Embryonic facial prominence (tissue), 1 donor: ENCODE results near the gene CCT7.
"Not testable (repeated sequence)": the region's sequence is repeated elsewhere in the genome, so short reads cannot be mapped to it uniquely, and the experiment has no call there.

Experiments
- DNase-seq: peaks from one replicate; pipeline ENCODE4 v3.0.0-alpha.2; 2016; ENCODE audit errors: extremely low spot score

The CCT7 gene

DNA sequence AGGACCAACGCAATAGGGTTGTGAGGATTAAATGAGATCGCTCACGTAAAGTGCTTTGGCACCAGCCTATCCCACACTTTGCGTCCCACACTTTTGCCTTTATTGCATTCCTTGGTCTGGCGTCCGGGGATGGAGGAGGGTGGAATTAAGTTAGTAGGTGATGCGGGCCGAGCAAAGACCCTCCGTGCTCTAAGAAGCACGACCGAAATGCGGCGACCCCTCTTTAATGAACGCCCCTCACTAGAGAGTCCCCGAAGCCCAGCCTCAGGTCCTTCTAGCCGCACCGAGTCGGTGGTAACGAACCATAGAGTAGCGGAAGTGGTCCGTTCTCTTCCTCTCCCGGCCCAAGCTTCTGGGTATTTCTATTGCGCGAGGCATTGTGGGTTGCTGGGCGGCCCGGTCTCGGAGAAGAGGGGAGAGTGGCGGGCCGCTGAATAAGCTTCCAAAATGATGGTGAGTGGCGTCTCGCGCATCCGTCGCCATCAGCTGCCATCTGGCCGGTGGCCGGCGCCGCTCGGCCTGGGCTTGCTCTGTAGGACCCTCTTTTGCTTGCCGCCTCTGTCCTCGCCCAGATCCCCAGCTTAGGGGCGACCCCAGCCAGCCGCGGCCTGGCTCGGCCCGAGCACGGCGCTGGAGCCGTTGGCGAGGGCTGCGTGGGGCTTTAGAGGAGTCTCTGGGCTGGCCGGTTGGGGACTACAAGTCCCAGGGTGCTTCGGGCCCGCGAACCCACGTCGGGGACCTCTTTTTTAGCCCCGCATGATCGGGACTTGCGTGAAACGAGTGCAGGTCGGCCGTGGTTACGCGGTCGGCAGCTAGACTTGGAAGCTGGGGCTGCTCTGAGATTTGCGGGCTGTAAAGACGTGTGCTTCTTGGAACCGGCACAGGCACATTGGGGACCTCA, at the start of gene CCT7:
TSS of gene CCT7 (plus strand) at position 377 of the 901 bp plus-strand sequence. CDS start at position 448, 71 bp downstream.
- peak; percentile 89 for DNase-seq

DNA sequence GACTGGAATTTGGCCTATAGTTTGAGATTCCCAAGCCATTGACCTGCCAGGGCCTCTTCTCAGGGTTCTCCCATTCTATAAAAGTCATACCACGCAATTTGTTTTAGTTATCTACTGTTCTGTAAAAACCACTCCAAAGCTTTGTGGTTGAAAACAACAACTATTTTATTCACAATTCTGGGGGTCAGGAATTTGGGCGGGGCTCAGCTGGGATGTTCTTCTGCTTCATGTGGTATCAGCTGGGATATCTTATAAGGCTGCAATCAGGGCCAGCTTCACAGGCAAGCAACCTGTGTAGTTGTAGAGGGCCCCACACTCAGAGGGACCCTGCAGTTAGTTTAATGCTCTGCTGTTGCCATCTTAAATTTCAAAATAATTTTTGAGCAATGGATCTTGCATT, 48.1 kb upstream of the CCT7 start:
- no peak for DNase-seq

DNA sequence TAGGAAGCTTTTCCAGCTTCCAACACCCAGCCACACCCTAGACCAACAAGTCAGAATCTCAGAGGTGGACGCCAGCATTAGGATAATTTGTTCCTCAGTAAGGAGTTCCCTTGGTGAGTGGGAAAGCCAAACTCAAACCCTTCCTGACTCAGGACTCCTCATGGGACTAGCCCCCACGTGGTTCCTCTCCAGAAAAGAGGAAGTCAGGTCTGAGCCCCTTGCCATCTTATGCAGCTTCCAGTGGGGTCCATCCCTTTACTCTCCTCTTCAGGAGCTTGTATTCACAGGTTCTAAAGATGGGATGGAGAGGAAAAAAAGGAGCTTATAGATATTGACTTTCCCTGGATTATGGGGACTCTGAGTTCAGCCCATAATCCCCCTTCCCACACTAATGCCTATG, 46.6 kb upstream of the CCT7 start:
- no peak for DNase-seq

DNA sequence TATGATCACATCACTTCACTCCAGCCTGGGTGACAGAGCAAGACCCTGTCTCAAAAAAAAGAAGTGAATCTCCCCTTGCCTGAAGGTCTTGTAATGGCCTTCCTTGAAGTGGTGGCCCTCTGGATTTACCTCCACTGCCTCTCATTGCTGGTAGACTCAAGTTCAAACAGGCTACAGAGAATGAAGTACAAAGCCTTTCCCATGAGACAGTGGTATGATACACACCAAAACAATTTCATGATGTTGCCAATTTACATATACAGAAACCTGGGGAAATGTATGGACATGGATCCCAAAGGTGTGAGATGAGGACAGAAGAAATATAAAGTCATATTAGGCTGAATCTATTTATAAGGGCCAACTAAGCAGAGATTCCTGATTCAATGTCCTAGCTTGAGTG, 36.5 kb upstream of the CCT7 start:
- DNase-seq = no peak

DNA sequence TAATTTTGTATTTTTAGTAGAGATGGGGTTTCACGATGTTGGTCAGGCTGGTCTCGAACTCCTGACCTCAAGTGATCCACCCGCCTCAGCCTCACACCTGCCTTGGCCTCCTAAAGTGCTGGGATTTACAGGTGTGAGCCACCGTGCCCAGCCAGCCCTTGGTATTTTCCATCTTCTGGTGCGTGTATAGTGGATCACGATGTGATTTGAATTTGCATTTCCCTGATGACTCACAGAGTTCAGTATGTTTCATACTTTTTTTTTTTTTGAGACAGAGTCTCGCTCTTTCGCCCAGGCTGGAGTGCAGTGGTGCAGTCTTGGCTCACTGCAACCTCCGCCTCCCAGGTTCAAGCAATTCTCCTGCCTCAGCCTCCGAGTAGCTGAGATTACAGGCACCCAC, 33.8 kb upstream of the CCT7 start:
- not testable (repeated sequence) for DNase-seq

DNA sequence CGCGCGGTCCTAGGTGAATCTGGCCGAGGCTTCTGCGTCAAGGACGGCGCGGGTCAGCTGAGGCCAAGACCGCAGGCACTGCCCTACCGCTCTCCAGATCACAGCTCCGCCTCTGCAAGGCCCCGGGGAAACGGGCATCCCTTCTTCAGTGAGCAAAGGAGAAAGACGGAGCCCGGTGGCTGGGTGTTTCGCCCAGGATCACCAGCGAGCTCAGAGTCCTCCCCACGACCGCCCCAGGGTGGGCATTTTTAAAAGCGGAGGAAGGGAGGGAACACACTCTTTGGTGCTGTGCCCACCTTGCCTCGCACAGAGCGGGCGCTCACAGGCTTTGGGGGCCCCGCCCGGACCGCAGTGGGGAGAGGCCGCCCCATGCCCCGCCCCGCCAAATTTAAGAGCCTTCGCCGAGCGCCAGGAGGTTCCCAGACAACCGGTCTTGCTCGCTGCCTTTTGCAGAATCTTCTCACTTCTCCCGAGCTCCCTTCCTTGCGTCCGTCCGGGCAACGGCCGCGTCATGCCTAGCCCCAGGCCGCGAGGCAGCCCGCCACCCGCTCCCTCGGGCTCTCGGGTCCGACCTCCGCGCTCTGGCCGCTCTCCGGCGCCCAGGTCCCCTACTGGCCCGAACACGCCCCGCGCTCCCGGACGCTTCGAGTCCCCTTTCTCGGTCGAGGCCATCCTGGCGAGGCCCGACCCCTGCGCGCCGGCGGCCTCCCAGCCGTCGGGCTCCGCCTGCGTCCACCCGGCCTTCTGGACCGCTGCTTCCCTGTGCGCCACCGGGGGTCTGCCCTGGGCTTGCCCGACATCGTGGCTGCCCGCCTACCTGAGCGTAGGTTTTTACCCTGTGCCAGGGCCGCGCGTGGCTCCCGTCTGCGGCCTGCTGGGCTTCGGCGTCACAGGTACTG, 31.7 kb upstream of the CCT7 start, which contains the start of gene NOTO:
TSS of gene NOTO (plus strand) at position 419 of the 899 bp plus-strand sequence. CDS start at position 512, 93 bp downstream.
- DNase-seq = no peak

DNA sequence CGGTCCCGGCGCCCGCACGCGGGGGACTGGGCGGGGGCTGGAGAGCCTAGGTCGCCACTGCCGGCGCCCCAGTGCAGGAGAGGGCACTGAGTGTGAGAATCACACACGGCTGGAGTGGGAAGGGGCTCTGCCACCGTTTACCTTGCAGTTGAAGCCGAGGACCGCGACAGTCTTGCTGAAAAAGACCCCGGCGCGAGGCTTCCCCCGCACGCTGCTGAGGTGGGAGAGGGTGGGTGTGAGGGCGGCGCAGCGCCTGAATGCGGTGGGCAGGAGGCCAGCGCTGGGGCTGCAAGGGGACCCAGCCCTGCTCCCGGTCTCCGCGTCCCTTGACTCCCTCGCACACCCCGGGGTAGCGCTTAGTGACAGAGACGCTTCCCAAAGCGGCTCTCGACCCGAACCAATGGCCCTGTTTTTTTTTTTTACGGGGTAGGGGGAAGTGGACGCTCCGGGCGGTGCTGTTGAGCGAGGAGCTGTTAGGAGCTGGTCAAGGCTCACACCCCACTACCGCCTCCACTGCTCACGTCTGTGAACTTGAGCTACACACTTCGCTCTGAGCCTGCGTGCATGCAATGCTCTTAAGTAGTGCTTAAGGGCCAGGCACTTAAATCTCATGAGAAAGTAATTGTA, 30.9 kb upstream of the CCT7 start:
- DNase-seq = no peak

DNA sequence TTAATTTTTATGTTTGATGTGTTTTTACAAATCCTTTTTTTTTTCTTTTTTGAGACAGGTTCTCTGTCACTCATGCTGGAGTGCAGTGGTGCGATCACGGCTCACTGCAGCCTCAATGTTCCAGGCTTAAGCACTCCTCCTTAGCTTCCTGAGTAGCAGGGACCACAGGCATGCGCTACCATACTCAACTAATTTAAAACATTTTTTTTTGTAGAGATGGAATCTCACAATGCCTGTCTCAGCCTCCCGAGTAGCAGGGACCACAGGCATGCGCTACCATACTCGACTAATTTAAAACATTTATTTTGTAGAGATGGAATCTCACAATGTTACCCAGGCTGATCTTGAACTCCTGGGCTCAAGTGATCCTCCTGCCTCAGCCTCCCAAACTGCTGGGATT, 28.5 kb upstream of the CCT7 start:
- DNase-seq = no peak

DNA sequence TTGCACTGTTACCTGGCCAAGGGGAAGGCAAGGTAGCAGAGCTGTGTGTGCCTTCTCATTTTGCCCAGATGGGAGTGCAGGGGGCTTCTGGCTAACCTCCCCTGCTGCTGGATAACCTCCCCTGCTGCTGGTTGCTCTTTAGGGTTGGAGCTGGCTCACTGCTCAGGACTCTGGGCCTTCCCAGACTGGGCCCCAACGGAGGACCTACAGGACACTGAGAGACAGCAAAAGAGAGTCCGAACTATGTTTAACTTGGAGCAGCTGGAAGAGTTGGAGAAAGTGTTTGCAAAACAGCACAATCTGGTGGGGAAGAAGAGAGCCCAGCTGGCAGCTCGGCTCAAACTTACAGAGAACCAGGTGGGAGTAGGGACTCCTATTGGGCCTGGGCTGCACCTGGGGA, 25.9 kb upstream of the CCT7 start:
- no peak for DNase-seq

DNA sequence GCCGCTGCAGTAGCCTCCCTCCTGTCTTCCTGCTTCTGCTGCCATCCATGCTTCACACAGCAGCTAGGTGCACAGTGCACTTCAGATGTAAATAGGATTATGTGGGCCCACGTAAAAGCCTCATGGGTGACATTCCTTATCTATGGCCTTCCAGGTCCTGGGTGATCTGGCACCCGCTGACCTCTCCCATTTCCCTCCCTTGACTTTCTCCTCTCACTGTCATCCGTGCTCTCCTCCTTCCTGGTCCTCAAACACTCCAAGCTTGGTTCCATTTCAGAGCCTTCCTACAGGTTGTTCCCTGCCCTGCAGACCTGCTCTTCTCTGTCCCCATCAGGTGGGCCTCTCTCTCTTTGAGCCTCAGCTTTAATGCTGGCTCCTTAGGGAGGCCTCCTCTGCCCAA, 24.1 kb upstream of the CCT7 start:
- no peak for DNase-seq

DNA sequence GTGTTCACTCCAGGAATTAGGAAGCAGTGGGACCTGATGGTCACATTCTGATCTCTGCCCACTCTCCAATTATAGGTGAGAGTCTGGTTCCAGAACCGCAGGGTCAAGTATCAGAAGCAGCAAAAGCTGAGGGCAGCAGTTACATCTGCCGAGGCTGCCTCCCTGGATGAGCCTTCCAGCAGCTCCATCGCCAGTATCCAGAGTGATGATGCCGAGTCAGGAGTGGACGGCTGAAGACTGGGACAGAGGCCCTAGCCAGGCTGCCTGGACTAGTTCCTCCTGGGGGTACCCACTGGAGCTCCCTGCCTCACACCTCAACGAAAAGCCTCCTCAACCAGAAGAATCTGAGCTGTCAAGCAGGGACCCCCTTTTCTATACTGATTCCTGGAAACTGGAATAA, 23.4 kb upstream of the CCT7 start:
- DNase-seq = no peak

DNA sequence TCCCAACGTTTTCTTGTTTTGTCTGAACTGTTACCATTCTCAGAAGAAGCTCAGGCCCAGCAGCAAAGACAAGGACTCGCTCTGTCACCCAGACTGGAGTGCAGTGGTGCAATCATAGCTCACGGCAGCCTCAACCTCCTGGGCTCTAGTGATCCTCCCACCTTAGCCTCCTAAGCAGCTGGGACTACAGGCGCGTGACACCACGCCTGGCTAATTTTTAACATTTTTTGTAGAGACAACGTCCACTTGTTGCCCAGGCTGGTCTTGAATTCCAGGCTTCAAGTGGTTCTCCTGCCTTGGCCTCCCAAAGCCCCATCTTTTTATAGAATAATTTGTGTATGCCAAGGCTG, 22.0 kb upstream of the CCT7 start:
- no peak for DNase-seq

DNA sequence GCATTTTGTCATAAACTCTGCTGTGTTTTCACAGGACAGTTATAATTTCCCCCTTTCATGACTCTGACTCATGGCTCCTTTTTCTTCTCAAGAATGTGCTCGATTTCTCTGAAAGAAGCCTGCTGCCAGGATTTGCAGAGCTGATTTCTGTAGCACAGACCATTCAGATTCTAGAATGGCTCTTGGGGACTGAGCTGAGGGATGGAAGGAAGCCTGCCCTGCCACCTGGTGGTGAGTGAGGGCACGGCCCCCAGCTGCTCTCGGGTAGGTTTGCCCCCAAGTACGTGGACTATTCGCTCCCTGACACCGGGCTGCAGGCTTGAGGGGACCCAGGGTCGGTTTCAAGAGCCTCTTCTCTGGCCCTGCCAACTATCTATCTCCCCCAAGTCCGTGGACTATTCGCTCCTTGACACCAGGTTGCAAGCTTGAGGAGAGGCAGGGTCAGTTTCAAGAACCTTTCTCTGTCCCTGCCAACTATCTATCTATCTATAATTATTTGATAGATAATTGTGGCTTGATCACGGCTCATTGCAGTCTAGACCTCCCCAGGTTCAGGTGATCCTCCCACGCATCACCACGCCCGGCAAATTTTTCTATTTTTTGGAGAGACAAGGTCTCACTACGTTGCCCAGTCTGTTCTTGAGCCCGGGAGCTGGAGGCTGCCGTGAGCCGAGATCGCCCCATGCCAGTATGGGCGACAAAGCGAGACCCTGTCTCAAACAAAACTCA, 21.5 kb upstream of the CCT7 start:
- DNase-seq = no peak

DNA sequence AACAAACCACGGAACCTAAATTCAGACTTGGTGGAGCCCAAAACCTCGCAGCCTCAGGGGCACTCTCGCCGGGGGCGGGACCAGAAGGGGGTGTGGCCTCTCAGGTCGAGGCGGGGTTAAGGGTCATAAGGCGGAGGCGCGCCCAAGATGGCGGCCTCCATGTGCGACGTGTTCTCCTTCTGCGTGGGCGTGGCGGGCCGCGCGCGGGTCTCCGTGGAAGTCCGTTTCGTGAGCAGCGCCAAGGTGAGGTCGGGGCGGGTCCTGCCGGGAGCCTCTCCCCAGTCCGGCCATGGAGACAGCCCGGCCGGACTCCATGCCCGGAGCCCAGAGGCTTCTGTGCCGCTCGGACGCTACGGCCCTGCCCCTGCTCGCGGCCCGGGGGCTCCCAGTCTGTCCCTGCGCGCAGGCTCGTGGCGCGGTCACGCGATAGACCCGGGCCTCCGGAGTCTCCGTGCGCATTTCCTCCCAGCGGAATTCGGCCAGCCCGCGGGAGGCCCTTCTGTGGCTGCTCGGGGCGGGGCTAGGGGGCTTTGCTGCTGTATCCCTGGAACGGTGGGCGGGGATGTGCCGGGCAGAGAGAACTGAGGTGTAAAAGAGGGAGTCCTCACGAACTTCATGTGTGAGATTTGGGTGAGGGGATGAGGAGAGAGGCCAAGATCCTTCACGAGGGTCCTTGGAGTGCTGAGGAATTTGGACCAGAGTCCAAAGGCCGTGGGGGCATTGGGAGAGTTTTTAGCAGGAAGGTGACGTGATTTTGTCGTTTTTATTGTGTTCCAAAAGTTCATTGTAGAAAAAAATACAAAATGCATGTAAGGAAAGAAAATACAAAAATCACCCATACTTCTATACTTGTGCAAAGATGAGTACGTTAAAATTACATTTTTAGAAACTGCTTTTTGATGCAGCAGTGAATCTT, 19.7 kb upstream of the CCT7 start, which contains the start of gene SMYD5:
TSS of gene SMYD5 (plus strand) at position 126 of the 916 bp plus-strand sequence. CDS start at position 148, 22 bp downstream.
- peak; percentile 43 for DNase-seq

DNA sequence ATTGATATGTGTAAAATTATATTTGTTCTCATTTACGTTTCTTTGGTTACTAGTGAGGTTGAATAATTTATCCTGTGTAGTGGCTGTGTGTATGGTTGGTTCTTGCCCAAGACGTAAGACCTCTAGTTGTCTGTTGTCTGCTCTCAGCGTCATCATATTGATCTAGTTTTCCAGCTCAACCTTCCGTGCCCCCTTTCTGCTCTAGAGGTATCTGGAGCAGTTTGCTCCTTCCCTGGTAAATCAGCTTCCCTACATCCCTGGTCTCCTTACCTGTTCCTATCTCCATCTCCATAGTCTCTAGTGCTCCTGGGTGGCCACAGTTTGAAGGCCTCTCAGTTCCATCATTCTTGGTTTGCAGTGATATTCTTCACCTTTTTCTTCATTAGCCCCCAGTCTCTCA, 18.9 kb upstream of the CCT7 start:
- no peak for DNase-seq

DNA sequence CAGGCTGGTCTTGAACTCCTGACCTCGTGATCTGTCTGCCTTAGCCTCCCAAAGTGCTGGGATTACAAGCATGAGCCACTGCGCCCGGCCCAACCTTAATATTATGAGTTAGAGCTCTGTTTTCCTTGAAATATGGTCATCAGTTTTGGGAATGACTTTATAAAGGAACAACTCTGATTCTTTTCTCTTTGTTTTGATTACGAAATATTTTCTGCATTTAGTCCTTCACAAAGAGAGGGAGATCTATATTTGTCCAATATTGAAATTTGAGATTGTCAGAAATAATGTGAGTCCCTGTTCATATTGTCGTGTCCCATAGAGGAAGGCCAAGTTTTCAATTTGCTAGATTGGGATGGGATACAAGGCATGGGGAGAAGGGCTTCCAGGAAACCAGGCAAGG, 16.9 kb upstream of the CCT7 start:
- DNase-seq = no peak

DNA sequence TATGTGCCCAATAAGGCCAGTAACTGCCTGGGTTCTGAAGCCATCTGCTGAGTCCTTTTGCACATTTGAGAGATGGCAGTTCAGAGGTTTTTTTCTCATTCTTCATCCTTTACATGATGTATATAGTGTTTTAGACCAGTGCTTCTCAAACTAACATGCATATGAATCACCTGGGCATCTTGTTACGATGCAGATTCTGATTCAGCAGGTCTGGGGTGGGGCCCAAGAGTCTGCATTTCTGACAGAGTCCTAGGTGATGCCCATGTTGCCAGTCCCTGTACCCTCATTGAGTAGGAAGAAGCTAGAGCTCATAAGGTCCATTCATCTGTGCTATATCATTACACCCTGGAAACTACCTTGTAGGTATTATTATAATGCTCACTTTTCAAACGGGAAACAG, 16.3 kb upstream of the CCT7 start:
- DNase-seq = no peak

DNA sequence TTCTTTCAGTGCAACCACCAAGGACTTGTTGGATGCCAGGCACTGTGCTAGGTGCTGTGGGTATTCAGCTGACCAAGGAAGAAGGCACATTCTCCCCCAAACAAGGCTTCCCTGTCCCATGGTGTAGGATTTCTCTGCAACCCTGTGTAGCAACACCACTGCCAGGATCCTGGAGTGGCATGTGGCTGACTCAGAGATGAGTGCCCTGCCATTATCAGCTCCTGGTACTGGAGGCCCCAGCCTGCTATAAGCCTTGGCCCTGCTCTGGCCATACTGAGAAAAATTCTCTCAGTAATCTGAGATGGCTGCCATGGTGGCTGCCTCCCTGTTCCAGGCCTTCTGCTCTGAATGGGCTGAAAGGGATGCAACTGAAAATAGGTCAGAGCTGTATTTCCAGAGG, 15.8 kb upstream of the CCT7 start:
- DNase-seq = no peak

DNA sequence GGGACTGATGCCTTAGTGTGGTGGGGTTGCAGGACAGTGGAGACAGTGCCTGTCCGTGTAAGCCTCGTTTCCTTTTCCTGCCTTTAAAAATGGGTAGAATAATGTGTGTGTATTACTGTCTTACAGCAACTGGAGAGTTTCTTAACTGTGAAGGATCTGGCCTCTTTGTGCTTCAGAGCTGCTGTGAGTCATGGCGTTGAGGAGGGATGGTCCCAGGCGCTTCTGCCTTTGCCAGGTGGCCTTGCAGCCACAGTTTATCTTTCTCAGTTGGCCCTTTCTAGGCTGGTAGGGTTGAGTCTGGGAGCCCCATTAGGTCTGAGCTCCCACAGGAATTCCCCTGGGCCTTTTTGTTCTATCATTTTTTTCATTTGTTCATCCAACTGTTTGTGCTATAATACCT, 10.3 kb upstream of the CCT7 start:
- DNase-seq = no peak
